Ureter (tissue), 1 donor: ENCODE results near the gene ADAP1. TPM values are rescaled to one million over a fixed set of nuclear protein-coding genes. Genes with fewer than 3 reads are reported as not detected.
"Not testable (repeated sequence)": the region's sequence is repeated elsewhere in the genome, so short reads cannot be mapped to it uniquely, and the experiment has no call there.

Source experiments
- DNase-seq: peaks from one replicate; pipeline ENCODE4 v3.0.0-alpha.2; 2020; ENCODE audit warnings: low spot score
- total RNA-seq: library from RNA; stranded (reverse); gene quantifications from one replicate; pipeline ENCODE4 v1.2.4, GENCODE V29; 2023
- donor health status: DM: yes; HTN: yes; CAD: no.

The ADAP1 gene
- total RNA-seq, 1 donor from 2014 or later: 20.6 TPM

- no peak for DNase-seq
Measured at GRCh38 chr7:909358-910329, 44.8 kb downstream of the ADAP1 start.

- DNase-seq: not testable (repeated sequence)
Measured at GRCh38 chr7:908591-909357, 45.7 kb downstream of the ADAP1 start.

GRCh38 chr7:908159-908581 is 46.3 kb downstream of the ADAP1 start:
- DNase-seq: no peak

- no peak for DNase-seq
Measured at GRCh38 chr7:907158-907980, 47.1 kb downstream of the ADAP1 start.

GRCh38 chr7:906776-907157 is 47.7 kb downstream of the ADAP1 start:
- no peak for DNase-seq

GRCh38 chr7:904847-905246 is 49.6 kb downstream of the ADAP1 start:
- no peak for DNase-seq

- DNase-seq: no peak
Measured at GRCh38 chr7:903921-904755, 50.3 kb downstream of the ADAP1 start.

GRCh38 chr7:902996-903395 is 51.5 kb downstream of the ADAP1 start:
- DNase-seq: no peak

GRCh38 chr7:901388-902154 is 52.9 kb downstream of the ADAP1 start:
- peak; percentile 83 for DNase-seq

GRCh38 chr7:901041-901387 is 53.5 kb downstream of the ADAP1 start:
- no peak for DNase-seq

GRCh38 chr7:900331-901040 is 54.0 kb downstream of the ADAP1 start:
- DNase-seq: no peak

GRCh38 chr7:899806-900205 is 54.7 kb downstream of the ADAP1 start:
- no peak for DNase-seq

- no peak for DNase-seq
Measured at GRCh38 chr7:898855-899681, 55.4 kb downstream of the ADAP1 start.

- no peak for DNase-seq
Measured at GRCh38 chr7:898460-898854, 56.0 kb downstream of the ADAP1 start.

- DNase-seq: no peak
Measured at GRCh38 chr7:897771-898376, 56.6 kb downstream of the ADAP1 start.

- no peak for DNase-seq
Measured at GRCh38 chr7:897086-897485, 57.4 kb downstream of the ADAP1 start.

GRCh38 chr7:896346-897075 is 58.0 kb downstream of the ADAP1 start:
- no peak for DNase-seq
